ENCODE results near the gene MOSMO.

Gene MOSMO

DNA sequence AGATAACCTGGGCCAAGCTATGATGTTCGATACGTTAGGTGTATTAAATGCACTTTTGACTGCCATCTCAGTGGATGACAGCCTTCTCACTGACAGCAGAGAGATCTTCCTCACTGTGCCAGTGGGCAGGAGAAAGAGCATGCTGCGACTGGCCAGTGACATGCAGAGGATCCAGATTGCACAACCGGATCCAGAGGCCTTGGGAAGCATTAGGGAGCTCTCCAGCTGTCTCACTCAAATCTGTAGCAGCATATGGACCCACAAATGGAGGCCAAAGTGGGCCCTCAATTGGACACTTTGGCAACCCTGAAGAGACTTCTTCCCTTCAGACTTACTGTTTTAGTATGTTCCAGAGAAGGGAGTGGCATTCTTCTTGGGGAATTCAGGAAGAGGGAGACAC, 27.9 kb upstream of the MOSMO start:
- DNase-seq (ENCODE audit: extremely low read depth, low read depth): no peak
- TF ChIP-seq, protein P1, sequence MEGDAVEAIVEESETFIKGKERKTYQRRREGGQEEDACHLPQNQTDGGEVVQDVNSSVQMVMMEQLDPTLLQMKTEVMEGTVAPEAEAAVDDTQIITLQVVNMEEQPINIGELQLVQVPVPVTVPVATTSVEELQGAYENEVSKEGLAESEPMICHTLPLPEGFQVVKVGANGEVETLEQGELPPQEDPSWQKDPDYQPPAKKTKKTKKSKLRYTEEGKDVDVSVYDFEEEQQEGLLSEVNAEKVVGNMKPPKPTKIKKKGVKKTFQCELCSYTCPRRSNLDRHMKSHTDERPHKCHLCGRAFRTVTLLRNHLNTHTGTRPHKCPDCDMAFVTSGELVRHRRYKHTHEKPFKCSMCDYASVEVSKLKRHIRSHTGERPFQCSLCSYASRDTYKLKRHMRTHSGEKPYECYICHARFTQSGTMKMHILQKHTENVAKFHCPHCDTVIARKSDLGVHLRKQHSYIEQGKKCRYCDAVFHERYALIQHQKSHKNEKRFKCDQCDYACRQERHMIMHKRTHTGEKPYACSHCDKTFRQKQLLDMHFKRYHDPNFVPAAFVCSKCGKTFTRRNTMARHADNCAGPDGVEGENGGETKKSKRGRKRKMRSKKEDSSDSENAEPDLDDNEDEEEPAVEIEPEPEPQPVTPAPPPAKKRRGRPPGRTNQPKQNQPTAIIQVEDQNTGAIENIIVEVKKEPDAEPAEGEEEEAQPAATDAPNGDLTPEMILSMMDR (IDR thresholded peaks at IDR 0.05; ENCODE audit: low read depth, low read length, missing control alignments): no peak
- H3K4me3 ChIP-seq (replicated peaks; ENCODE audit: low read depth, low read length): no peak overlapping the region

- no peak for DNase-seq (ENCODE audit: extremely low read depth, low read depth)
- TF ChIP-seq, protein P1 (IDR thresholded peaks at IDR 0.05; ENCODE audit: low read depth, low read length, missing control alignments): no peak
- no peak overlapping the region for H3K4me3 ChIP-seq (replicated peaks; ENCODE audit: low read depth, low read length)
These were observed 25.8 kb upstream of the MOSMO start for GRCh38 chr16:21982108-21982507.

GRCh38 chr16:21984062-21984461, 23.8 kb upstream of the MOSMO start:
- no peak for DNase-seq (ENCODE audit: extremely low read depth, low read depth)
- H3K4me3 ChIP-seq (replicated peaks; ENCODE audit: low read depth, low read length): no peak overlapping the region
- TF ChIP-seq, protein P1 (IDR thresholded peaks at IDR 0.05; ENCODE audit: low read depth, low read length, missing control alignments): no peak

GRCh38 chr16:21985524-21985923, 22.4 kb upstream of the MOSMO start:
- H3K4me3 ChIP-seq (replicated peaks; ENCODE audit: low read depth, low read length): no peak overlapping the region
- TF ChIP-seq, protein P1 (IDR thresholded peaks at IDR 0.05; ENCODE audit: low read depth, low read length, missing control alignments): no peak
- no peak for DNase-seq (ENCODE audit: extremely low read depth, low read depth)

DNA sequence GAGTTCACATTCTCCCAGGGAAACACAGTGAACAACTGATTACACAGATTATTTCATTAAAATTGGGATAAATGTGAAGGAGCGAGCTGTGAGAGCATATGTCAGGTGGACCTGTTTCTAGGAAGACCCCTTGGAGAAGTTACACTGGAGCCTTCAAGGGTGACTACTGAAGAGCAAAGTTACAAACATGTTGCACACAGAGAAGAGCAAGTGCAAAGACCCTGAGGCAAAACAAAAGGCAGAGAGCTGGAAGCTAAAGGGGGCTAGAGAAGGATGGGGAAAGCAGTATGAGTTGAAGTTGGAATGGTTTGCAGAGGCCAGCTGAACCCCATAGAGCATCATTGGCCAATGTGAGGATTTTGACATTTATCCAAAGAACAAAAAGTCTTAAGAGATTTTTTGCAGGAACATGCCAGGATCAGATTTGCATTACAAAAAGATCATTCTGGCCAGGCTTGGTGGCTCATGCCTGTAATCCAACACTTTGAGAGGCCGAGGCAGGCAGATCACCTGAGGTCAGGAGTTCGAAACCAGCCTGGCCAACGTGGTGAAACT, 21.1 kb upstream of the MOSMO start:
- H3K4me3 ChIP-seq (replicated peaks; ENCODE audit: low read depth, low read length): no peak overlapping the region
- no peak for DNase-seq (ENCODE audit: extremely low read depth, low read depth)
- TF ChIP-seq, protein P1 (IDR thresholded peaks at IDR 0.05; ENCODE audit: low read depth, low read length, missing control alignments): no peak

DNA sequence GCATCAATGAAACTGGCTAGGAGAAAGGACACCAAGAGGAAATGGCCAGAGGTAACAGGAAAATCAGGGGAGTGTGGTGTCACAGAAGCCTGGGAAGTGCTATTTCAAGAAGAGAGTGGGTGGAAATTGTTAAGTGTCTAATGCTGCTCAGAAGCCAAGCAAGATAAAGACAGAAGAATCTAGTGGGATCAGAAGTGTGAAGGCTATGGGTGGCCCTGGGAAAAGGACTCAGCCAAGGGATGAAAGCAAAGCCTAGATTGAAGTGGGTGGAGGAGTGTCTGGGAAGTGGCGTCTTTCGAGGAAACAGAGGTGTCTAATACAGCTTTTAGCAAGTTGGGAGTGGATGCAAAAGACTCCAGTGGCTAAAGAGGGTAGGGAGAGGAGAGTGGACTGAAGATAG, 20.4 kb upstream of the MOSMO start:
- no peak for DNase-seq (ENCODE audit: extremely low read depth, low read depth)
- TF ChIP-seq, protein P1 (IDR thresholded peaks at IDR 0.05; ENCODE audit: low read depth, low read length, missing control alignments): no peak
- H3K4me3 ChIP-seq (replicated peaks; ENCODE audit: low read depth, low read length): no peak overlapping the region

GRCh38 chr16:21989133-21989532, 18.8 kb upstream of the MOSMO start:
- no peak overlapping the region for H3K4me3 ChIP-seq (replicated peaks; ENCODE audit: low read depth, low read length)
- TF ChIP-seq, protein P1 (IDR thresholded peaks at IDR 0.05; ENCODE audit: low read depth, low read length, missing control alignments): no peak
- DNase-seq (ENCODE audit: extremely low read depth, low read depth): no peak

Data from HFF-Myc (cell line).